A549 (cell line): ENCODE measurements around the gene SPSB2. TPM values are rescaled to one million over a fixed set of nuclear protein-coding genes. Genes with fewer than 3 reads are reported as not detected.
"Not testable (repeated sequence)": the region's sequence is repeated elsewhere in the genome, so short reads cannot be mapped to it uniquely, and the experiment has no call there.

Experiments used
- ATAC-seq, 2 experiments: fragments of 200-7000 bp in 1 of 2; fragments of >200 bp in 1 of 2; cut with Nextera tagmentation in 1 of 2; cut with Tn5 transposase in 1 of 2; 3 replicates each; pipeline versions ENCODE4 v1.8.0 to v1.9.1; 2018 to 2020; ENCODE audit warnings: mild to moderate bottlenecking in 1 of 2, moderate library complexity in 1 of 2
- CTCF ChIA-PET: fragments of 300-600 bp; sonication (Branson Sonifier 250); formaldehyde crosslinking; extraction: SDS; loops from one replicate; lab custom pipeline; 2021; ENCODE audit warnings: antibody characterized with exemption, inconsistent platforms; lab: Yijun Ruan, JAX
- POLR2A ChIA-PET: fragments of 350-600 bp; formaldehyde crosslinking; extraction: SDS; loops from one replicate; lab custom pipeline; 2021; ENCODE audit warnings: antibody characterized with exemption, inconsistent platforms; lab: Yijun Ruan, JAX
- DNase-seq, 2 experiments: peaks; one replicate each; pipeline versions ENCODE4 v3.0.0 to v3.0.0-alpha.2; 2011 to 2016; ENCODE audit warnings: low read depth in 1 of 2, low spot score in 1 of 2
- FAIRE-seq: peaks from 2 replicates; lab custom pipeline; 2011; peaks lifted over from hg19 to GRCh38; lab: Jason Lieb, UNC
- H3K27ac ChIP-seq, 2 experiments: fragments of >200 bp; sonication (Bioruptor Twin); formaldehyde crosslinking; 3 replicates each; pipeline ENCODE4 v1.5.1; 2016 to 2017
- H3K4me1 ChIP-seq: fragments of >200 bp; sonication (Bioruptor Twin); formaldehyde crosslinking; 3 replicates; pipeline ENCODE4 v1.6.1; 2016
- H3K4me2 ChIP-seq: fragments of >200 bp; sonication (Bioruptor Twin); formaldehyde crosslinking; 3 replicates; pipeline ENCODE4 v1.6.1; 2016
- H3K4me3 ChIP-seq: fragments of >200 bp; sonication (Bioruptor Twin); formaldehyde crosslinking; 3 replicates; pipeline ENCODE4 v1.5.1; 2016
- H3K9me3 ChIP-seq: fragments of >200 bp; sonication (Bioruptor Twin); formaldehyde crosslinking; 3 replicates; pipeline ENCODE4 v1.6.1; 2016
- BCL3 ChIP-seq: fragments of >200 bp; sonication (Bioruptor Twin); formaldehyde crosslinking; IDR thresholded peaks from 3 replicates; pipeline ENCODE4 v1.6.1; 2016
- CBX2 ChIP-seq: fragments of 200-600 bp; sonication (generic); IDR thresholded peaks from 2 replicates; pipeline ENCODE4 v1.6.1; 2016; ENCODE audit warnings: low read depth, mild to moderate bottlenecking, borderline replicate concordance
- CBX8 ChIP-seq: fragments of 200-600 bp; sonication (generic); IDR thresholded peaks from 2 replicates; pipeline ENCODE4 v1.6.1; 2016
- ESRRA ChIP-seq: fragments of 150-350 bp; IDR thresholded peaks from 2 replicates; pipeline ENCODE4 v1.6.1; 2014; ENCODE audit warnings: mild to moderate bottlenecking, low read length, borderline replicate concordance
- FOSB ChIP-seq: fragments of 250-450 bp; sonication (Bioruptor Pico); IDR thresholded peaks from 2 replicates; pipeline ENCODE4 v1.5.0; 2020; ENCODE audit warnings: mild to moderate bottlenecking, moderate library complexity
- GATA3 ChIP-seq: IDR thresholded peaks from 2 replicates; pipeline ENCODE4 v1.6.1; 2012; ENCODE audit warnings: borderline replicate concordance
- HOXB5 ChIP-seq: fragments of 250-450 bp; sonication (Bioruptor Pico); IDR thresholded peaks from 2 replicates; pipeline ENCODE4 v1.5.0; 2020; ENCODE audit warnings: mild to moderate bottlenecking, moderate library complexity
- KDM1A ChIP-seq: fragments of 200-600 bp; sonication (generic); IDR thresholded peaks from 2 replicates; pipeline ENCODE4 v1.6.1; 2016; ENCODE audit warnings: low read depth, mild to moderate bottlenecking
- MAFK ChIP-seq: fragments of 450-650 bp; IDR thresholded peaks from 2 replicates; pipeline ENCODE4 v1.6.1; 2014; ENCODE audit not compliant: partially characterized antibody
- PHF8 ChIP-seq: fragments of 200-600 bp; sonication (generic); IDR thresholded peaks from 2 replicates; pipeline ENCODE4 v1.6.1; 2016; ENCODE audit warnings: low read depth, mild to moderate bottlenecking, antibody characterized with exemption, moderate library complexity, borderline replicate concordance
- RCOR1 ChIP-seq: fragments of 150-350 bp; IDR thresholded peaks from 2 replicates; pipeline ENCODE4 v1.6.1; 2014; ENCODE audit warnings: antibody characterized with exemption, low read length, low read depth
- TFCP2L1 ChIP-seq: fragments of 250-450 bp; sonication (Bioruptor Pico); IDR thresholded peaks from 2 replicates; pipeline ENCODE4 v1.5.0; 2021; ENCODE audit warnings: mild to moderate bottlenecking
- TP53 ChIP-seq: fragments of 250-450 bp; sonication (Bioruptor Pico); IDR thresholded peaks from 2 replicates; pipeline ENCODE4 v1.5.0; 2021; ENCODE audit warnings: mild to moderate bottlenecking, moderate library complexity
- WGBS: methylation state at CpG from one replicate; pipeline ENCODE4 v1.1.6; 2017; ENCODE audit errors: missing lambda C conversion rate; 5-methylcytosine and 5-hydroxymethylcytosine counted together
- polyA plus RNA-seq, 4 experiments: library from polyadenylated mRNA; depleted of rRNA in 3 of 4; stranded (reverse); fragments of >200 nt; fragmentation: RNase III in 1 of 4; extraction: RNeasy Plus Mini Kit Qiagen cat#74134 plus additional on column Dnase treatment in 1 of 4; gene quantifications; 2 replicates in 3 of 4; 3 replicates in 1 of 4; pipeline ENCODE4 v1.2.3, GENCODE V29; 2011 to 2017

SPSB2 gene
- polyA plus RNA-seq, 2 of the 4 experiments (the other 2 are of a cell fraction): 16.8 to 21.8 TPM

- H3K27ac ChIP-seq: no peak overlapping the region
- ChIA-PET POLR2A (interaction anchor here (1.4 kb wide), 1 partner anchor 34 kb away, joined by 6 read pairs; the partner anchor contains the start of genes C12orf57 and RNU7-1), CTCF (interaction anchor here (0.6 to 22.2 kb wide), 6 partner anchors 10 to 198 kb away, joined by 3 to 232 read pairs (median 35); partner anchors contain the start of genes SPSB2 and TPI1)
- whole genome bisulfite sequencing: 81% methylated on average over 4 of the region's 4 CpGs
- no peaks in the 10 kb centered on the region for H3K9me3 ChIP-seq
- FAIRE-seq: no peak
- H3K4me2 ChIP-seq: no peak overlapping the region
- TF ChIP-seq TFCP2L1 (CRISPR knock-in tag) (no peak), CBX8 (no peak)
- TF ChIP-seq, all 56 proteins: peak for 0
- no peak overlapping the region for H3K4me3 ChIP-seq
- ATAC-seq: no peak
- peaks cover 12% of the 10 kb centered on the region for H3K4me1 ChIP-seq
- no peak for DNase-seq
These were observed 36.5 kb upstream of the SPSB2 start for GRCh38 chr12:6909421-6910145.

GRCh38 chr12:6908141-6908540 is 35.0 kb upstream of the SPSB2 start:
- H3K9me3 ChIP-seq, ATAC-seq, FAIRE-seq, H3K4me3 ChIP-seq, H3K4me2 ChIP-seq, DNase-seq, H3K27ac ChIP-seq: not testable (repeated sequence)
- peaks cover 11% of the 10 kb centered on the region; the same call in 2 of the 3 replicates for H3K4me1 ChIP-seq
- ChIA-PET CTCF (interaction anchor here (1.2 to 22.2 kb wide), 4 partner anchors 9 to 37 kb away, joined by 4 to 232 read pairs (median 78); partner anchors contain the start of genes SPSB2 and TPI1), POLR2A (interaction anchor here (0.5 to 1.4 kb wide), 2 partner anchors 27 to 36 kb away, joined by 4 to 6 read pairs; partner anchors contain the start of genes C12orf57 and RNU7-1)
- 97% methylated on average over 11 of the region's 11 CpGs for WGBS

GRCh38 chr12:6905414-6906040 is 32.4 kb upstream of the SPSB2 start:
- no peak for DNase-seq
- H3K4me1 ChIP-seq: peaks cover 11% of the 10 kb centered on the region; the same call in 2 of the 3 replicates
- 62% methylated on average over 5 of the region's 5 CpGs for WGBS
- peak overlapping the region; percentile 82 to 91 for H3K27ac ChIP-seq
- ATAC-seq: no peak
- FAIRE-seq: no peak
- peak overlapping the region; percentile 78 for H3K4me3 ChIP-seq
- TF ChIP-seq KDM1A (no peak), TP53 (CRISPR knock-in tag) (no peak), GATA3 (no peak), RCOR1 (no peak), HOXB5 (CRISPR knock-in tag) (no peak), CBX2 (no peak), PHF8 (no peak), CBX8 (no peak), BCL3 (no peak), FOSB (CRISPR knock-in tag) (no peak), ESRRA (no peak), MAFK (no peak)
- no peaks in the 10 kb centered on the region for H3K9me3 ChIP-seq
- H3K4me2 ChIP-seq: peak overlapping the region; percentile 95
- POLR2A ChIA-PET: interaction anchor here (0.7 to 1.5 kb wide), 6 partner anchors 9 to 216 kb away, joined by 3 to 6 read pairs (median 4); partner anchors contain the start of genes C12orf57, ENO2, RNU7-1 and SPSB2
- CTCF ChIA-PET: interaction anchor here (1.1 to 22.2 kb wide), 6 partner anchors 14 to 208 kb away, joined by 3 to 232 read pairs (median 36); partner anchors contain the start of genes SPSB2 and TPI1
